Measurements from ENCODE around the gene LHPP. TPM values are rescaled to one million over a fixed set of nuclear protein-coding genes. Genes with fewer than 3 reads are reported as not detected.
A peak's percentile ranks its signal among the peaks of the same experiment; 100 is the strongest.

LHPP gene
- total RNA-seq, 1 experiment from 2014 or later: 3.7 TPM

DNA sequence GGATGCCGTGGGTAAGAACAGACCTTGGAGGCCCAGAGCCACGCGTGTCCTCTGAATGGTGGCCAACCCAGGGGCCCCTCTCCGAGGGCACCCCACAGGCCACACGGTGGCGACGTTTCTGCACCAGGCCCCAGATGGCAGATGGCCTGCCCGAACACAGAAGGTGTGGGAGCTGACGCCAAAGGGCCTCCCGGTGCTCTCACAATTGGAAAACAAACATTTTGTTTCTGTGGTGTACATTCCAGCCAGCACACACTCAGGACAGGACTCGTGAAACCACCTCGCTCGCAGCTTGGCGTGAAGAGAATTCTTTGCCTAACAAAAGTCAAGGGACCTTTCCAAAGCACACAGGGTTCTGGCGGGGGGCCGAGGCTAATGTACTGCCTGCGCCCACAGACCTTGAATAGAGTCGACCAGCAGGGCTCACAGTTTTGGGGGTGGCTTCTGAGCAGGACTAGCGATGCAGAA lies 170.5 kb downstream of the LHPP start:
- intact Hi-C loops (cut with micrococcal nuclease): loop anchor here (1.0 kb wide), 1 partner anchor 109 kb away; no protein-coding TSS in a partner anchor
- ChIA-PET POLR2A (no interaction called here), CTCF (interaction anchor here (0.8 kb wide), 1 partner anchor 101 kb away, joined by 3 read pairs; no protein-coding TSS in a partner anchor)
- no peaks in the 10 kb centered on the region for H3K9me3 Mint-ChIP-seq (ENCODE audit: unreplicated experiment)
- no peaks in the 10 kb centered on the region for H3K27me3 Mint-ChIP-seq (ENCODE audit: insufficient read depth, unreplicated experiment)
- H3K36me3 Mint-ChIP-seq (ENCODE audit: insufficient read depth, unreplicated experiment): peaks cover 11% of the 10 kb centered on the region
- H3K27ac Mint-ChIP-seq (ENCODE audit: low read depth, unreplicated experiment): peak overlapping the region; percentile 93
- peak; percentile 22 for DNase-seq (ENCODE audit: unreplicated experiment)
- peaks cover 18% of the 10 kb centered on the region for H3K4me1 Mint-ChIP-seq (ENCODE audit: insufficient read depth, unreplicated experiment)
- H3K4me3 Mint-ChIP-seq (ENCODE audit: unreplicated experiment): no peak overlapping the region
- TF ChIP-seq, protein P1, sequence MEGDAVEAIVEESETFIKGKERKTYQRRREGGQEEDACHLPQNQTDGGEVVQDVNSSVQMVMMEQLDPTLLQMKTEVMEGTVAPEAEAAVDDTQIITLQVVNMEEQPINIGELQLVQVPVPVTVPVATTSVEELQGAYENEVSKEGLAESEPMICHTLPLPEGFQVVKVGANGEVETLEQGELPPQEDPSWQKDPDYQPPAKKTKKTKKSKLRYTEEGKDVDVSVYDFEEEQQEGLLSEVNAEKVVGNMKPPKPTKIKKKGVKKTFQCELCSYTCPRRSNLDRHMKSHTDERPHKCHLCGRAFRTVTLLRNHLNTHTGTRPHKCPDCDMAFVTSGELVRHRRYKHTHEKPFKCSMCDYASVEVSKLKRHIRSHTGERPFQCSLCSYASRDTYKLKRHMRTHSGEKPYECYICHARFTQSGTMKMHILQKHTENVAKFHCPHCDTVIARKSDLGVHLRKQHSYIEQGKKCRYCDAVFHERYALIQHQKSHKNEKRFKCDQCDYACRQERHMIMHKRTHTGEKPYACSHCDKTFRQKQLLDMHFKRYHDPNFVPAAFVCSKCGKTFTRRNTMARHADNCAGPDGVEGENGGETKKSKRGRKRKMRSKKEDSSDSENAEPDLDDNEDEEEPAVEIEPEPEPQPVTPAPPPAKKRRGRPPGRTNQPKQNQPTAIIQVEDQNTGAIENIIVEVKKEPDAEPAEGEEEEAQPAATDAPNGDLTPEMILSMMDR (IDR thresholded peaks at IDR 0.05; ENCODE audit: unreplicated experiment): peak; percentile 38
- no TSS peak for BruUV-seq (replicated peaks)

DNA sequence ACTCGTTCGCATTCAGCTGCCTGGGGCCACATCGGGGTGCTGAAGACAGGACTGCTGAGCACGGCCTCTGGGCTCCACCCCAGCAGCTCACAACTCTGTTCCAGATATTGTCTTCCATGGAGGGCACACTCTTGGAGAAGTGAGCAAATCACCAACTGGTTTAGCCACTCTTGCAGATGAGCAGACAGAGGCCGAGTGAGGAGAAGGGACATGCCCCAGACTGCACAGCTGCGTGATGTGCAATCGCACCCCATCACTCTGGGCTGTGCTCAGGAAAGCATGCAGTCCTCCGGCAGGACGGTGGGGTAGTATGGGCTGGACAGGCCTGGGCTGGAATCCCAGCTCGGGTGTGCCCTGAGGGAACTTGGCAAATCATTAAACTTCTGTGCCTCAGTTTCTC lies 170.9 kb downstream of the LHPP start:
- Mint-ChIP-seq H3K9me3 (ENCODE audit: unreplicated experiment) (no peaks in the 10 kb centered on the region), H3K27me3 (ENCODE audit: insufficient read depth, unreplicated experiment) (no peaks in the 10 kb centered on the region), H3K4me1 (ENCODE audit: insufficient read depth, unreplicated experiment) (peaks cover 18% of the 10 kb centered on the region), H3K36me3 (ENCODE audit: insufficient read depth, unreplicated experiment) (peaks cover 11% of the 10 kb centered on the region), H3K4me3 (ENCODE audit: unreplicated experiment) (no peak overlapping the region), H3K27ac (ENCODE audit: low read depth, unreplicated experiment) (peak overlapping the region; percentile 93)
- ChIA-PET CTCF (interaction anchor here (0.8 to 1.0 kb wide), 2 partner anchors 101 to 108 kb away, joined by 3 read pairs; no protein-coding TSS in a partner anchor), POLR2A (interaction anchor here (0.7 kb wide), 1 partner anchor 56 kb away, joined by 4 read pairs; no protein-coding TSS in a partner anchor)
- intact Hi-C loops (cut with micrococcal nuclease): loop anchor here (1.0 kb wide), 1 partner anchor 109 kb away; no protein-coding TSS in a partner anchor
- DNase-seq (ENCODE audit: unreplicated experiment): no peak
- BruUV-seq (replicated peaks): no TSS peak
- TF ChIP-seq, protein P1 (IDR thresholded peaks at IDR 0.05; ENCODE audit: unreplicated experiment): no peak

DNA sequence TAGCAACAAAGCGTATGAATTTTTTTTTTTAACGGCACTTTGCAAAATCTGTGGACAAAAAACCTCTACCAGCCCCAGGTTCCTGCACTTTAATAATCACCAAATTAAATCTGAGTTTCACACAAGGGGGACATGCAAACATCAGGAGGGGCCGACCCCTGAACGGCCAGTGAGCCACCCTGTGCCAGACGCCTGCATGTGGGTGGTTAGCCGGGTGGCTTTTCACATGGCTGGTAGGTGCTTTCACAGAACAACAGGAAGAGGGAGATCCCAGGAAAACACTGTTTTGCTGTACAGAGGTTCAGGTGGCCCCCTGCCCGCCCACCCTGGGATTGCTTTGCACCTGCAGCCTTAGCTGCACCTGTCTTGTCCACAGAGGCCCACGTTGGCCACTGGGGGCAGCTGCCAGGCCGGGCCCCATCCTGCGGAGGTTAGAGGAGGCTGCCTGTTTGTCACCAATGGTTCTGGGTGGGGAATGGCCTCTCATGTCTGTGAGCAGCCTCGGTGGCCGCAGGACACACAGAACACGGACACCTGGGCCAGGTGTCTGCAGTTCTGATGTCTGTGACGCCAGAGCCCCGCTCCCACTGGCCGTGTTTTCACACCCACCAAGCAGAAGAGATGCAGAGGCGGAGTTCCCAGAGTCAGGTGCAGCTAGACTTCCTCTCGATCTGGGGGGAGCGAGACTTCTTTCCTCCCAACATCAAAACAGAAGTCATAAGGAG lies 174.8 kb downstream of the LHPP start:
- ChIA-PET CTCF (interaction anchor here (0.8 kb wide), 1 partner anchor 73 kb away, joined by 3 read pairs; no protein-coding TSS in a partner anchor), POLR2A (no interaction called here)
- intact Hi-C loops (cut with micrococcal nuclease): no loop called here
- Mint-ChIP-seq H3K36me3 (ENCODE audit: insufficient read depth, unreplicated experiment) (peaks cover 10% of the 10 kb centered on the region), H3K4me3 (ENCODE audit: unreplicated experiment) (no peak overlapping the region), H3K27me3 (ENCODE audit: insufficient read depth, unreplicated experiment) (no peaks in the 10 kb centered on the region), H3K9me3 (ENCODE audit: unreplicated experiment) (no peaks in the 10 kb centered on the region), H3K4me1 (ENCODE audit: insufficient read depth, unreplicated experiment) (peaks cover 24% of the 10 kb centered on the region), H3K27ac (ENCODE audit: low read depth, unreplicated experiment) (no peak overlapping the region)
- TF ChIP-seq, protein P1 (IDR thresholded peaks at IDR 0.05; ENCODE audit: unreplicated experiment): no peak
- BruUV-seq (replicated peaks): no TSS peak
- no peak for DNase-seq (ENCODE audit: unreplicated experiment)

DNA sequence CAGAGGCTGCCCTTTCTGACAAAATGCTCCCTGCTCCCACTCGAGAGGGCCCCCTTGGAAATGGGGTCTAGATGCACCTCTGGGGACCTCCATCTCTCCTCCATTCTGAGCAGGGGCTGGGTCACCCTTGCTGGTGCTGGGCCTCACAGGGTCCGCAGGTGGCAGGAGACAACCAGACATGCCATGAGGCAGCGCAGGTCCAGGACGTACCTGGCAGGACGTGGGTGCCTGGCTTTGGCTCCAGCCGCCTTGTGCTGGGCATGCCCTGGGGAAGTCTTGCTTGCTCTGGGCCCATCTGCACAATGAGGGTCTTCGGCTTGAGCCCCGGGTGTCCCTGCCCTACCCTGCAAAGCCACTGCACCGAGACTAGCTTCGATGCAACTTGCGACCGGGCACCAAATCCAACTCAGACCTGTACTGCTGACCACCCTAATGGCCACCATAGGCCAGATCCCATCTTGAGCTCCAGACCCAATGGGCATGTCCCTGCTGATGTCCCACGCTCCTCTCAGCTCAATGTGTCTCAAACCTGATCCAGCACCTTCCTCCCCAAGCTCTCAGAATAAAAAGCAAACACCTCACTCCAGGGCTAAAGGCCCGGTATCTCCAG lies 175.6 kb downstream of the LHPP start:
- no peak for DNase-seq (ENCODE audit: unreplicated experiment)
- Mint-ChIP-seq H3K4me1 (ENCODE audit: insufficient read depth, unreplicated experiment) (peaks cover 30% of the 10 kb centered on the region), H3K9me3 (ENCODE audit: unreplicated experiment) (no peaks in the 10 kb centered on the region), H3K36me3 (ENCODE audit: insufficient read depth, unreplicated experiment) (peaks cover 14% of the 10 kb centered on the region), H3K4me3 (ENCODE audit: unreplicated experiment) (no peak overlapping the region), H3K27me3 (ENCODE audit: insufficient read depth, unreplicated experiment) (no peaks in the 10 kb centered on the region), H3K27ac (ENCODE audit: low read depth, unreplicated experiment) (peak overlapping the region; percentile 50)
- TF ChIP-seq, protein P1 (IDR thresholded peaks at IDR 0.05; ENCODE audit: unreplicated experiment): no peak
- no TSS peak for BruUV-seq (replicated peaks)
- CTCF ChIA-PET: interaction anchor here (0.8 kb wide), 1 partner anchor 74 kb away, joined by 3 read pairs; no protein-coding TSS in a partner anchor
- POLR2A ChIA-PET: interaction anchor here (0.7 kb wide), 1 partner anchor 78 kb away, joined by 4 read pairs; no protein-coding TSS in a partner anchor
- intact Hi-C loops (cut with micrococcal nuclease): no loop called here
